Right cardiac atrium (tissue), 5 donors: ENCODE data around the gene LIMK2. TPM values are rescaled to one million over a fixed set of nuclear protein-coding genes. Genes with fewer than 3 reads are reported as not detected.
"Not testable (repeated sequence)": the region's sequence is repeated elsewhere in the genome, so short reads cannot be mapped to it uniquely, and the experiment has no call there.

Source experiments
- ATAC-seq, 2 donors: fragments of 200-7000 bp; cut with Tn5 transposase; one replicate each; pipeline versions ENCODE4 v1.8.0 to v1.9.1; 2020; ENCODE audit warnings: moderate library complexity in 2 of 2, mild to moderate bottlenecking in 1 of 2
- DNase-seq, 3 donors: peaks; one replicate each; pipeline ENCODE4 v3.0.0-alpha.2; 2020
- H3K27ac ChIP-seq: one replicate; pipeline ENCODE4 v1.5.1; 2013; ENCODE audit warnings: mild to moderate bottlenecking, low read length, control low read depth, moderate library complexity
- H3K27me3 ChIP-seq: one replicate; pipeline ENCODE4 v1.6.1; 2013; ENCODE audit not compliant: control insufficient read depth, insufficient read depth
- H3K4me1 ChIP-seq: one replicate; pipeline ENCODE4 v1.6.1; 2013; ENCODE audit warnings: low read length; ENCODE audit not compliant: control insufficient read depth, insufficient read depth
- H3K4me3 ChIP-seq: one replicate; pipeline ENCODE4 v1.5.1; 2013; ENCODE audit warnings: low read length, control low read depth
- H3K9me3 ChIP-seq: one replicate; pipeline ENCODE4 v1.6.1; 2013; ENCODE audit warnings: low read length; ENCODE audit not compliant: control insufficient read depth
- WGBS: extraction: QIAGEN DNeasy Blood & Tissue Kit; methylation state at CpG from one replicate; pipeline ENCODE4 v1.1.7; 2013; 5-methylcytosine and 5-hydroxymethylcytosine counted together
- intact Hi-C, 4 donors: fragments of 100-400 bp; cut with DNase I; formaldehyde crosslinking; loops; one replicate each; pipeline versions ENCODE4 v1.11.0 to v1.14.0; 2022 to 2023
- polyA plus RNA-seq: library from polyadenylated mRNA; stranded (reverse); fragments of 200-250 nt; gene quantifications from one replicate; pipeline ENCODE4 v1.2.3, GENCODE V29; 2013
- total RNA-seq, 4 donors: library from RNA; stranded (reverse); fragmentation: NEBNext Ultra II Directional; extraction: Animal tissue kit (Norgen Biotek cat#: 25700); gene quantifications; one replicate each; pipeline ENCODE4 v1.2.1, GENCODE V29; 2021
- donor health status: healthy with polysubstance abuse.
- donor health status: DM: no; HTN: yes; CAD: no.
- donor health status: DM: no; HTN: no; CAD: no.
- donor health status: DM: no; HTN: yes; CAD: no; lungs with severe emphysema.
- donor health status: DM: yes; HTN: yes; CAD: no.

LIMK2 gene
- total and polyA plus RNA-seq, 5 donors = 6.5 to 12.1 (median 10.2) TPM

DNA sequence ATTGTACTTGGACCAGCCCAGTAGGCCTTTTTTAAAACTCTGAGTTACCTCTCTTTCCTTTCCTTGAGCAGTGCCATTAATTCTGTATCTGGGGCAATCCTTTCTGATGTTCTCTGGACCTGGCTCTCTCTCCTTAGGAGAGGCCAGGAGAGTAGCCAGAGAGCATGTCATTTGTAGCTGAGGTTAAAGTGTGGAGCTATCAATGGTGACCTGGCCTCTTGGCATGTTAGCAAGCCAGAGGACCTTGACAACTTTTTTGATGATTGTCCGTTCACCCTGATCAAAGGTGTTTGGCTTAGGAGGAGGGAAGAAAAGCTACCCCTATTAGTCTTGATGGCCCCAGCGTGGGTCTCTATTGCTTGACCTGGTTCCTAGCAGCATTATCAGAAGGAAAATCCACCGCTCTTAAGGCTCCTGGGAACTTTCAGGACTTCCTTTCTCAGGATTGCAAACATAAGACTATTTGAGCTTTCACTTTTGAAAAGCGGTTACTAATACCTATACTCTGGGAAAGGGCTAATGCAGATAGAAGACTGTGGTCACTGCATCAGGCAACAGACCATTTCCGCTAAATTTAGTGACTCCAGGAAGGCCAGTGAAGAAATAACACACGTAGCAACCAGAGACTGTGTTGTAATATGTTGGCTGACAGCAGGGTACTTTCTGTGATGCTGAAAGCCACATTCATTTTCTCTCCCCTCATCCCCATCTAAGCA lies 18.2 kb downstream of the LIMK2 start:
- intact Hi-C loops = loop anchor here in 2 of 4 donors (5.0 to 10.0 kb wide), 2 partner anchors 146 to 283 kb away; partner anchors contain the start of gene SMTN (in 1 of the 2)
- Histone ChIP-seq H3K4me1 (peaks cover 16% of the 10 kb centered on the region), H3K4me3 (no peak overlapping the region), H3K27ac (peak overlapping the region; percentile 95), H3K27me3 (no peaks in the 10 kb centered on the region), H3K9me3 (no peaks in the 10 kb centered on the region)
- DNase-seq (no peak), ATAC-seq (peak; percentile 72 to 73)
- 56% methylated on average over 6 of the region's 6 CpGs for WGBS

DNA sequence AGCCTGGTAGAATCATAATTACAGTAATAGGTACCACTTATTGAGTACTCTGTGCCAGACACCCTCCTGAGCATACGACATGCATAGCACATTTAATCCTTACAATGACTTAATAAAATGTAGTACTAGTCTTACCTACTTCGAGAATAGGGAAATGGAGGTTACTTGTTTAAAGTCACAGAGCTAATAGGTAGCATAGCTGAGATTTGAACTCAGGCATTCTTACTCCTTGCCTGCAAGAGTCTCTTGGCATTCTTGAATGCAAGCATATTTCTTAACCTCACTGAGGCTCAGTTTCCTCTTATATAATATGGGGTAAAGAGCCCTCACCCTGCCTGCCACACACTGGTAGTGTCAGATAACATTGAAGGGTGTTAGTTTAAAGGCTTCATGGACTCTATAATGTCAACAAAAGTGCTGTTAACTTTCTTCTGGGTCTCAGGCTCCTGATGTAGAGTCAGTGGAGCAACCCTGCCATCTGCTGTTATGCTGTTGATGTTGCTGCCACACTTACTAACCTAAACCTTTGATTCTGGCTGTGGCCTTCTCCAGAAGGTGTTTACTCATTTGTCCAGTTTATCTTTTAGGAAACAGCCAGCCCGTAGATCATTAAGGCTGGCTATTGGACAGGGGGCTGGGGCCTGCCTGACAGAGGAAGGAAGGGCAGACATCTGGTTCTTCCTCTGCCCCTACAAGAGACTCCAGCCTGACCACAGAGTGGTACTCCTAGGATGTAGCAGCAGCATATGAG lies 18.9 kb downstream of the LIMK2 start:
- intact Hi-C loops = loop anchor here in 2 of 4 donors (5.0 to 10.0 kb wide), 2 partner anchors 146 to 284 kb away; partner anchors contain the start of gene SMTN (in 1 of the 2)
- H3K9me3 ChIP-seq = no peaks in the 10 kb centered on the region
- no peaks in the 10 kb centered on the region for H3K27me3 ChIP-seq
- DNase-seq = peak in 1 of 3 donors; percentile 72
- peak overlapping the region; percentile 95 for H3K27ac ChIP-seq
- peak; percentile 77 to 81 for ATAC-seq
- 49% methylated on average over 3 of the region's 3 CpGs for WGBS
- peaks cover 13% of the 10 kb centered on the region for H3K4me1 ChIP-seq
- no peak overlapping the region for H3K4me3 ChIP-seq

DNA sequence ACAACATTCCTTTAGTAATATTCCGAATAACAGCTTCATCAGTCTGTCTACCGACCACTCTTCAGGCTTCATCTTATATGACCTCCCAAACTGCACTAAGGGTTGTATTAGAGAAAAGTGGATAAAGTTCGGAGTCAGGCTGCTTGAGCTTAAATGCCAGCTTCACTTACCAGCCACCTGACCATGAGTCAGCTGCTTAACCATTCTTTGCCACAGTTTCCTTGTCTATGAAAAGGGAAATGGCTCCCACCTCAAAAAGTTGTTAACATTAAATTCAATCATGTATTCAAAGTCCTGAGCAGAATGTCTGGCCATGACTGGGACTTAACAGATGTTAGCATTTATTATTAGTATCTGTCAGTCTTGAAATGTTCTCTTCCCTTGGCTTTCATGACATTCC lies 20.9 kb downstream of the LIMK2 start:
- no peaks in the 10 kb centered on the region for H3K9me3 ChIP-seq
- DNase-seq (no peak), ATAC-seq (no peak)
- no peak overlapping the region for H3K4me3 ChIP-seq
- H3K27ac ChIP-seq = no peak overlapping the region
- WGBS = 89% methylated on average over 3 of the region's 3 CpGs
- H3K4me1 ChIP-seq = peaks cover 10% of the 10 kb centered on the region
- intact Hi-C loops = loop anchor here in 2 of 4 donors (5.0 to 10.0 kb wide), 2 partner anchors 148 to 286 kb away; partner anchors contain the start of gene SMTN (in 1 of the 2)
- no peaks in the 10 kb centered on the region for H3K27me3 ChIP-seq

DNA sequence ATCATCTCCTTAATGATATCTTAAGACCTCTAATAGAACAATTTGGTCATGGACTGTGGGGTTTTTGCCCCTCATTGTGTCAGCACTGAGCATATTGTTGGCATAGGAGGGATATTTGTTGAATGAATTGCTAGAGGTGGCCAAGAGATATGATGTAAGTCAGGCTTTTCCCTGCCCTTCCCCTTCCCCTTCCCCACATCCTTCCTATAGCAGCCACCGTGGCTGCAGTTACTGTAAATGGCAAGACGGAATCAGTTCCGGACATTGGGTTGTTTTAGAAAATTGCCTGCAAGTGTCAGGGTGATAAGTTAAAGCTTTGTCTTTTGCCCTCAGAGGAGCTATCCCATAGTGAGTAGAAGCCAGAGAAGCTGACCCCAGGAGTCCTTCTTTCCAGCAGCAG lies 23.0 kb downstream of the LIMK2 start:
- 55% methylated on average over 3 of the region's 3 CpGs for WGBS
- H3K4me3 ChIP-seq = no peak overlapping the region
- intact Hi-C loops = loop anchor here in 1 of 4 donors (10.0 kb wide), 1 partner anchor 150 kb away; the partner anchor contains the start of gene SMTN

DNA sequence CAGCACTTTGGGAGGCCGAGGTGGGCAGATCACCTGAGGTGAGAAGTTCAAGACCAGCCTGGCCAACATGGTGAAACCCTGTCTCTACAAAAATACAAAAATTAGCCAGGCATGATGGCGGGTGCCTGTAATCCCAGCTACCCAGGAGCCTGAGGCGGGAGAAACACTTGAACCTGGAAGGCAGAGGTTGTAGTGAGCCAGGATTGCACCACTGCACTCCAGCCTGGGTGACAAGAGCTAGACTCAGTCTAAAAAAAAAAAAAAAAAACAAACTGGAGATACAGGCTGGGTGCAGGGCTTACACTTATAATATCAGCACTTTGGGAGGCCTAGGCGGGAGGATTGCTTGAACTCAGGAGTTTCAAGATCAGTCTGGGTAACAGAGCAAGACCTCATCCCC lies 23.9 kb downstream of the LIMK2 start:
- WGBS = 99% methylated on average over 4 of the region's 4 CpGs
- not testable (repeated sequence) for H3K27me3 ChIP-seq, H3K9me3 ChIP-seq, H3K27ac ChIP-seq, H3K4me3 ChIP-seq, ATAC-seq, H3K4me1 ChIP-seq, DNase-seq
- intact Hi-C loops = loop anchor here in 1 of 4 donors (10.0 kb wide), 1 partner anchor 151 kb away; the partner anchor contains the start of gene SMTN

More for the DNA sequence above, 23.0 kb downstream of the LIMK2 start:
- no peaks in the 10 kb centered on the region for H3K9me3 ChIP-seq
- ATAC-seq (peak in 1 of 2 donors; percentile 33), DNase-seq (no peak)
- H3K27ac ChIP-seq = peak overlapping the region; percentile 16
- H3K4me1 ChIP-seq = peaks cover 5% of the 10 kb centered on the region
- H3K27me3 ChIP-seq = no peaks in the 10 kb centered on the region

DNA sequence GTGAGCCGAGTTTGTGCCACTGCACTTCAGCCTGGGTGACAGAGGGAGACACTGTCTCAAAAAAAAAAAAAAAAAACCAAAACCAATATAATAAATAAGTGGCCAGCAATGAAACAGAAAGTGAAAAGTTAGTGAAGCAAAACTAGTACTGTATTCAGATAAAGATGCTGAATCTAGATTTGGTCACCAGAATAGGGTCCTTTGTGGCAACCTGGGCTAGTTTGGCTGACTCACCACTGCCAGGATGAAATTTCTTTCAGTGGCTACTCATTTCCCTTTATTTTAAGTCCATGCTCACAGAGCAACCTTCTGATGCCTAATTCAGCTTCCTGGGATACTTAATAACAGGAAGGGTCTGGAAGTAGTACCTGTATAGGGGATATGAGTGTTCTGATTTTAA lies 26.0 kb downstream of the LIMK2 start:
- DNase-seq (no peak), ATAC-seq (no peak)
- no peak overlapping the region for H3K27ac ChIP-seq

DNA sequence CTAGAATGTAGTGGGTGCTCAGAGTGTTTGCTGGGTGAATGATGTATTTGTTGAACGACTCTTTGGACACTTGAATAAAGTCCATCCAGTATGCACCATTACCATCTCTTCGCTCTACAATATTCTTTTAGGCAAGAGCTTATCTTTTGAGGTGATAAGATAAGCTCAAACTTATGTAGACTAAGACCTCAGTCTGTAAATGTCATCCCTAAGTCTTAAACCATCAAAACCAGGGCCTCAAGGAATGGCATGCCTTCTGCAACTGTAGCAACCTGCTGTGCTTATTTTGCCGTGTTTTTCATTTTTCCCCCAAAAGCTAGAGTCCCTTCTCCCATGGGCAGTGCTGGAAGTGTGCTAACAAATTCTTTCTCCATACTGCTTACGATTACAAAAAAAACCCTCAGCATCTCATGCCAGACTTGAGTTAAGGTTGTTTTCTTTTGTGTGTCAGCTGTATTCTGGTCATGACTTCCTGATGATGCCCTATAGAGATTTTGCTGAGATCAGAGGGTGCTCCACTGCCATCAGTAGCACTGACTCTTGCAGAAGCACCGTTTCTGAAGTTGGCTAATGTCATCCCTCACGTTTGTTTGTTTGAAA lies 27.8 kb downstream of the LIMK2 start:
- WGBS = 45% methylated on average over 6 of the region's 6 CpGs
- Histone ChIP-seq H3K4me3 (no peak overlapping the region), H3K9me3 (no peaks in the 10 kb centered on the region), H3K4me1 (peaks cover 7% of the 10 kb centered on the region), H3K27me3 (no peaks in the 10 kb centered on the region), H3K27ac (no peak overlapping the region)
- intact Hi-C loops = loop anchor here in 1 of 4 donors (10.0 kb wide), 1 partner anchor 155 kb away; the partner anchor contains the start of gene SMTN
- ATAC-seq = no peak
- DNase-seq = no peak

More for the DNA sequence above, 26.0 kb downstream of the LIMK2 start:
- 97% methylated on average over 1 of the region's 1 CpG for WGBS
- no peaks in the 10 kb centered on the region for H3K9me3 ChIP-seq
- no peaks in the 10 kb centered on the region for H3K27me3 ChIP-seq
- H3K4me3 ChIP-seq = no peak overlapping the region
- intact Hi-C loops = loop anchor here in 1 of 4 donors (10.0 kb wide), 1 partner anchor 153 kb away; the partner anchor contains the start of gene SMTN
- H3K4me1 ChIP-seq = no peaks in the 10 kb centered on the region

DNA sequence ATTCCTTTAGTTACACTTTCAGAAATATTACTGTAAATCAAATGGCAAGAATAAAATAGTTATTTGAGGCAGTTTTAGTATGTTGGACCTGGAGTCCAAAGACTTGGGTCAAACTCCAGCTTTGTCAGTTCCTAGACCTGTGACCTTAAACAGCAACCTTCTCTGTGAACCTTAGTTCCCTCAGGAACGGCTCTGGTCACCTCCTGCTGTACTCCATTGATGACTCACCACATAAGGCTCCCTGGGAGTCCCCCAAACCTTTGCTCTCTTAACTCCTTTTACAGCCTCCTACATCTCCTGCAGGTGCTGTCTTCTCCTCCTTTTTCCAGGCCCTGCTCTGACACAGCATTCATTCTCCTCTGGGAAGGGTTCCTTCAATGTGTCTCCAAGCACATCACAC lies 29.1 kb downstream of the LIMK2 start:
- no peak overlapping the region for H3K27ac ChIP-seq
- 55% methylated on average over 1 of the region's 1 CpG for WGBS

DNA sequence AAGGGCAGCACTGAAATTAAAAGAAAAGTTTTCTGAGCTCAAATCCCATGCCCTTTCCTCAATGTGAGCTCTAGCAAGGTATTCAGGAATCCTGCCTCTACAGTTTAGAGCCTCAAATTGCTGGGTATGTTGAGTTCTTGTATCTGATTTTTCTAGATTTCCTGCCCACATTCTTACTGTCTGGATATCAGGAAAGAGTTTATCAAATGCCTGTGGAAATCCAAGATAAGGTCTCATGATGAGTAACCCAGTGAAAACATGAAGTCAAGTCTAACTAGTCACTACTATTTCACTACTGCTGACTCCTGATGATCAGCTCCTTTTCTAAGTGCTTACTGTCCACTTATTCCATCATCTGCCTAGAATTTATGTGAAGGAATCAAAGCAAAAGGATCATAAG lies 29.8 kb downstream of the LIMK2 start:
- intact Hi-C loops = no loop called here
- H3K4me3 ChIP-seq = no peak overlapping the region
- ATAC-seq = no peak
- DNase-seq = no peak
- H3K4me1 ChIP-seq = peaks cover 7% of the 10 kb centered on the region
- H3K27me3 ChIP-seq = no peaks in the 10 kb centered on the region
- no peak overlapping the region for H3K27ac ChIP-seq
- H3K9me3 ChIP-seq = no peaks in the 10 kb centered on the region

More for the DNA sequence above, 29.1 kb downstream of the LIMK2 start:
- intact Hi-C loops = no loop called here
- DNase-seq = no peak
- Histone ChIP-seq H3K4me1 (peaks cover 7% of the 10 kb centered on the region), H3K27me3 (no peaks in the 10 kb centered on the region), H3K4me3 (no peak overlapping the region), H3K9me3 (no peaks in the 10 kb centered on the region)
- ATAC-seq = peak; percentile 29 to 47

DNA sequence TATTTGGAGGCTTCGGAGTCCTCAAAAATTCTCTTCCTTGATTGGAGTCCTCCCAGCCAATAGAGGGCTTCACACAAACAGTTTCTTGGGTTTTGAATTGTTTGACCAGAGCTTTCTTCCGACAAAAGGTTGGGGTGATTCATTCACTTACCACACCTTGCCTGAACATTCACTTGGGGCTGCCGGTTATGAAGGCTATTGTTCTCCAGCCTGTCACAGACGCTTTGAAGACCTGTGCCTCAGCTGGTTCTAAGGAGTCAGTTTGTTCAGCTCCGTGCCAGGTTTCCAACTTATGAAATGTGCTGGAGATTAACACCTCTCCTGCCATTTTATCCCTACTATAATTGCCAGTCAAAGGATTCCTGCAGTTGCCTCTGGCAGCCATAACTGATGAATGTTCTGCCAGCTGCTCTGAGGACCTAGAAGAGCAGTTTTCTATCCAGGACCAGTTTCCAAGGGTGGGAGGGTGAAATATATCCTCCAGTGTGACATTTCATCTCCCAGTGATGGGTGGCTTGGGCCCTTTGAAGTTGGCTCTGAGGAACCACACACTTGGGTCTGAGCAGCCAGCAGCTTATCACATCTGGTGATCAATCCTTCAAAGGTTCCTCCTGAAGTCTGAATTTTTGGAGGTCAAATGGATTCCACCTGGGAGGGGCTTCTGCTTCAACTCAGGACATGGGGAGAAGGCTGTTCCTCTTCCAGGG lies 31.4 kb downstream of the LIMK2 start:
- peaks cover 10% of the 10 kb centered on the region for H3K4me1 ChIP-seq
- DNase-seq (no peak), ATAC-seq (no peak)
- H3K4me3 ChIP-seq = no peak overlapping the region
- H3K27me3 ChIP-seq = no peaks in the 10 kb centered on the region
- H3K9me3 ChIP-seq = no peaks in the 10 kb centered on the region
- 71% methylated on average over 5 of the region's 5 CpGs for whole genome bisulfite sequencing
- peak overlapping the region; percentile 10 for H3K27ac ChIP-seq
- intact Hi-C loops = no loop called here
